CD4-positive, alpha-beta T cell treated with Interleukin-2 at 100 ng/mL for 4 hours (primary cell): ENCODE results near the gene NDST3.

ENCODE experiments used
- DNase-seq: peaks from one replicate; pipeline ENCODE4 v3.0.0-alpha.2; 2020; ENCODE audit warnings: low spot score

Gene NDST3

DNA sequence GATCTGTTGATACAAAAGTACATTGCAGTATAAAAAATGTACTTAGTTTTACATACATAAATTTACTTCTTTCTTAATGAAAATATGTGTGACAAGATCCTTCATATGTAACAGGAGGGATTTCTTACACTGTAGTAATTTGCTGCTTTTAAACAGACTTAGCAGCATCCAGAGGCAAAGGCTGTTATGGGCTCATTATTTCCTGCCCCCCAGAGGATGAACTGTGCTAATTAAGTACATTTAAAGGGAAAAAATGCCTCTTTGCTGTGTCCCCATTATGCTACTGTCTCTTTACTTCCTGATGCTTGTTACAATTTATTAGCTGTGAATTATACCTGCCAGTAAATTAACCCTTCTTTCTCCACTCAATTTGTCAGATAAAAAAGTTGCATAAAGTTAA is 47.1 kb downstream of the NDST3 start:
- no peak for DNase-seq

DNA sequence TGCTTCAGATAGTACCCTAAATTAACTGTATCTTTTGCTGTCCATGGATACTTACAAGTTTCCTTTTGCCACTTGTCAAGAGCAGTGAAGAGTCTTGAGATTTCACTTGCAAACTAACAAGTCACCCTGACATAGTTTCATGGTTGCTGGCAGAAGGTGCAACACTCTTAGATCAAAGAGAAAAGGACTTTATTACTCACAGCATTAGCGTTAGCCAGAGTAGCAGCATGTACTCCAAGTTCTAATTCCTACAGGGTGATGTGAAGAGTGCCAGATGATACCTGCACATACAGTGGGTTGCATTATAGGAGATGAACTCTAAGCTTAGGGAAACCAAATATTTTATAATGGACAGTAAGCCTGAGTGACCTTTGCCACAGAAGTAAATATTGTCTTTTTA is 47.9 kb downstream of the NDST3 start:
- DNase-seq, result no peak

DNA sequence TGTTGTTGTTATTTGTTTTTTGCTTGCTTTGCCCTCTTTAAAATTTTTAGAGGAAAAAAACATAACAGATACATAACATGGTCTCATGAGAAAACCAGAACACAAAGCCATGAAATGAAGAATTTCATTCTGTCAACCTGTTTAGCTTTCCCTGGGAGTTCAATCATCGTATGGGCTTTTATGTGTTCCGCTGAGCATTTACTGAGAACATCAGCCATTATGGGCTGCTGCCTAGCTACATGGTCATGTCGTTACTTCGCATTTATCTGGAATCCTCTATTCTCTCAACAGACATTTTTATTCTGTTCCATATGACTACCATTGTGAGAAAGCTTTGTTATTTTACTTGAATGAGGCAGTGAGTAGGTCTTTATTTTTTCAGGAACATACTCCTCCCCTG is 51.4 kb downstream of the NDST3 start:
- no peak for DNase-seq

DNA sequence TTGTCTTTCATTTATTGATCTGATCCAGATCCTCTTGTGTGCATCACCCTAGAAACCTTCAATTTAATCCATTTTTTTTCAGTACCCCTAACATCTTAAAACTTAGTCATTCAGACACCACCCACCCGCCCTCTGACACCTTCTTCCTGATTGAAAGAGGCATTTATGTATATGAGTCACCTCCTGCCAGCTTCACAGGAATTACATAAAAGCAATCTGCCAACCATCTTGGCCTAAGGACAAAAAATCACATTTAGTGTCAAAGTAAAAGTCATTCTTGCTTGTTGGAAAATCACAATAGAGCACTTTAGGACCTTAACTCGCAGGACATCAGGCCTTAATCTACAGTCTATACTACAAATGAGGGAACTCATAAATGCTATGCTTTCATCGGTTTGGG is 52.1 kb downstream of the NDST3 start:
- no peak for DNase-seq

DNA sequence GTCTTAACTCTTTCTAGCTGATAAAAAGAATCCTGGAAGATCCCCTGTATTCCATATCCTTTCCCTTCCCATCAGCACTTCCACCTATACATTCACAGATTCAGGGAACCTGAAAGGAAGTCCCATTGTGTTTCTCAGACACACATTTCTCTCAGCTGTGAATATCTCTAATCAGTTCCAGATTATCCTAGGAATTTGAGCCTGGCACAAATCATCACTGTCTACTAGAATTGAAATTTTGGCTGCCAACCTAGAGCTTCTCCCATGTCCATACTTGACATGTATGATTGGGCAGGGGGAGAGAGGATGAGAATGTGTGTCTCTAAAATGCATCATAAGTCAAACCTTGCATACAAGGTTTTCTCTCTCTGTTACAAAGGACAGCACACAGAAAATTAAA is 53.1 kb downstream of the NDST3 start:
- no peak for DNase-seq

DNA sequence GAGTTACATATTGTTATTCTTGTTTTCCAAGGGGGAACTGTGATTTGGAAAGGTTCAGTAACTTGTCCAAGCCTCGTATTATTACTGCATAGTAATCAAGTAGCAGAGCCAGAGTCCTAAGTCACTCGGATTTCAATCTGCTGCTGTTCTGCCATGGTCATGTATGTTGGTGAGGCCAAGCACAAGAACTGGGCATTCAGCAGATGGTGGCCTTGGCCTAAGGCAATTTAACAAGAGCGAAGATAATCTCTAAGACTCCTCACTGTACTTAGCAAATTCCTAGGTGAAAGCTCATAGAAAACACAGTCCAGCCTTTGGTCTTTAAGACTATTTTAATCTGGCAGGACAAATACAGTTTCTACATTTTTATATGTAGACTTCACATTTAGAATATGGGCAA is 64.8 kb downstream of the NDST3 start:
- no peak for DNase-seq

DNA sequence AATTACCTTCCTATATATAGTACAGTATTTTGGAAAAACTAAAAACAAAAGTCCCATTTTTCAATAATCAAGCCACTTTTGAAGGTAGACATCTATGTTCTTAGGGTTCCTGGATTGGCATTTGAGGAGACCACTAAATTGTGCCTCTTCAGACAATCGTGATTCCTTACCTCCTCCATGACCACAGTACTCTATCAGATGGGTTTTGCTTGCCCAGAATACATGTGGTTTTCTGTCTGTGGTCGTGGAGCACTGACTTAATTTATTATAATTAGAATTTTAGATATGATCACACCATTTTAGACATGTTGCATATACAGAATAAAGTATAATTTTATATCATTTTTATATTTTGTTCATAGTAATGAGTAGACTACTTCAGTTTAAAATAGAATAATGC is 67.9 kb downstream of the NDST3 start:
- no peak for DNase-seq

DNA sequence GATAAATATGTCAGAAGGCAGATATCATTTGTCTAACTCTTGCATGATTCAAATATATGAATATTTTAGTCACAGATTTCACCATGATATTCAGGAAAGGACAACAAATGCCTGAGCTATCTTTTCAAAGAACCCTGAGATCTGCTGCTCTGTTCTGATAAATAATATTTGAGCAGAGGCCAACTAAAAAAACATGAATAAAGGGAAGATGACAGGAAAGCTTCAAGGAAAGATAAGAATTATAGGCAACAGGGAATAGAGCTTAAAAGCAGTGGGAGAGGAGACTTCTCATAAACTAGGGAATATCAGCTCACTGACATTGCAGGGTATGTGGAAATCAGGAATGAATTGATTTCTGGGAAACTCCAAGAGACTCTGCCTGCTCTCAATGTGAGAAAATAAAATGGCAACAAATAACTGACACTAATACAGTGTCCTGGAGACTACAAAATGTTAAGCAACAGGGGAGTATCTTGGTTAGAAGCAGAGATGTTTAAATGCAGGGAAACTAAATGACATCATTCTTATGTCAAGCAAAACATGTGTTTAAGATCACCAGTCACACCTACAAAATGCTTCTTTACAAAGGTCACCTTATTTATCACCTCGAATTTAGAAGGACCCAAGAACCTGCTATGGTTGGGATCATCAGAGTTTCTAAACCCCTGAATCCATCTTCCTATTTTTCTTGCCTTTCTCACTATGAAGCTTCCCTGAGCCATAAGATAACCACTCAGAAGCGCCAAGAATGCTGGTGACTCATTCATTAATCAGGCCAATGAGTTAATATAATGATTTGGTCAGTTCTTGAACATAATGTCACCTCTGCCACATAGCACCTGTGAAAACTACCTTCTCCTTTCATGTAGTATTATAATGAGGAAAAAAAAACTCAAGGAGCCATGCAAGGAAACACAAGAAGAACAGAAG is 78.1 kb downstream of the NDST3 start:
- no peak for DNase-seq

DNA sequence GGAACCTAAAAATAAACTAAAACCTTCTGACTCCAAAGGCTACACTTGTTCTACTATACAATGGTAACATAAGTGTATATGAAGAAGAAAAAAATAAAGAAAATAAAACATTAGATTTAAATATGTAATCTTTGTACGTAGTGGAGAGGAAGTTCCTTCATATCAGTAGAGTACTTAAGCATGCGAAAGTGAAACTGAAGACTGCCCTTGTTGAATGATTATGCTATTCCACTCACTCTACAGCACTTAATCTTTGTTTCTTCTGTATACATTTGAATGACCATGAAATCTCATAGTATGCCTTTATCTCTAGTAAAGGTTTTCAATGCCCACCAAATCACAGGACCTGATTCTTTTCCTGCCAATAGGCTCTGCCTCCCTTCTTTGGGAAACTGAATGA is 78.9 kb downstream of the NDST3 start:
- DNase-seq, result no peak

DNA sequence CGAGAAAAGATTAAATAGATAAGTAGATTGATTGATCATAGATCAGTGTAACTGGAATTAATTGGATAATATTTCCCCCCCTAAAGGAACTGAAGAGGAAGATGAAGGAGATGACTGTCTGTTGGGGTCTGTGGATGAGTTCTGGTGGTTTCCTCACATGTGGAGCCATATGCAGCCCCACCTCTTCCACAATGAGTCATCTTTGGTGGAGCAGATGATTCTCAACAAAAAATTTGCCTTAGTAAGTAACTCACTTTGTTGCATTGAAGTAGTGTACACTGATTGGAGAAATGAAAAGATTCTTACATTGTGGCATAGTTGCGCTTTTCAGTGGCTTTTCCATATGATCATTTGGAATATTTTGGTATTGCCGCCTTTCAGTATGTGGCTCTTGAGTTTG is 80.4 kb downstream of the NDST3 start:
- no peak for DNase-seq

DNA sequence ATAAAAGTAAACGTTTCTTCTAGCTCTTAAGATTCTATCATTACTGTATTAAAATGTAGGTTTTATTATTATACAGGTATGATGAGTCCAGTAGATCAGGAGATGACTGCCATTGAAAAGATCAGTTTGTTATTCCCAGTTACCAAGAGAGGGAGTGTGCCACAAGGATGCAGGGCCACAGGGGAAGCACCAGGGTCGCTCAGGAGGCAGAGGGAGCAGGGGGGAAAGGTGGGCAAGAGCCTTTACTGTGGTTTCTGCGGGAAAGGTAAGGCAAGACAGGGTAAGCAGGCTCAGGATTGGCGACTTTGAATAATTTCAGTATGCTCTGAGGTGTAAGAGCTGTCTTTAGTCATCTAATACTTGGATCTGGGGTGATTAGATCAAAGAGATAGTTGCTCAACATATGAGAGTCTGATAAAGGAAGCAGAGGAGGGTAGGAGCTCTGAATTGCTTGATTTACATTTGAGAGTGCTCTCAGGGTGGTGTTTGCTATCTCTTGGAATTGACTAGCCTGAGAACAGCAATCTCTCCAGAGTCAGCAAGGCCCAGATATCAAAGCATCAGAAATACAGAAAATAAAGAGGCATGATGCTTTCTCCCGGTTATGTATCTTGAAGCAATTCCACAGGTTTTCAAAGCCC is 86.0 kb downstream of the NDST3 start:
- no peak for DNase-seq

DNA sequence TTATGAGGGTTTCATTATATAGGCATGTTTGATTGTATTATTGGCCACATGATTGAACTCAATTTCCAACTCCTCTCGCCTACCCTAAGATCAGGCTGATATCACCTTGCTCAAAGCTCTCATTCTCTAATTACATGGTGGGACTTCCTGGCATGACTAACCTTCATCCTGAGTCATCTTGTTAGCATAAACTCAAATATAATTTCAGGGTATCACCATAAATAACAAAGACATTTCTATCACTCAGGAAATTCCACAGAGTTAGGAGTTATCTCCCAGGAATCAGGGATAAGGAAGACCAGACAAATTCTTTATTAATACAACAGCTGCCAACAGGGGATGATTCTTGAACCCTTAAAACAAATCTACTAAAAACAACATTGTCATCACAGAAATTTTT is 90.7 kb downstream of the NDST3 start:
- no peak for DNase-seq

DNA sequence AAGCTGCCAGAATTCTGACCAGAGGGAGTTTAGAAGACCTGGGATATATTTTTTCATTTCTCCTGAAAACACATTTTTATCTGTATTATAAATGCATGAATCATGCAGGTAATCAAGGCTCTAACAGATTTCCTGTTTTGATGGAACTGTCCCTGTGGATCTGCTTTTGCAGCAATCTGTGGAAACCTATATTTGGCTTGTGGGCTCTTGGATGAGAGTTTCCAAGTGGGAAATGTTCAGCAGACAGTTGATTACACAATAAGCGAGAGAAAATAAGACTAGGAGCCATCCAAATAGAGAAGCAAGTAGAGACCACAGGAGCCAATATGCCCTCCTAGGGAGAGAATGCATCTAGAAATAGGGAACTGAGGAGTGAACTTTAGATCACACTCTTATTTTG is 105.0 kb downstream of the NDST3 start:
- DNase-seq, result no peak

DNA sequence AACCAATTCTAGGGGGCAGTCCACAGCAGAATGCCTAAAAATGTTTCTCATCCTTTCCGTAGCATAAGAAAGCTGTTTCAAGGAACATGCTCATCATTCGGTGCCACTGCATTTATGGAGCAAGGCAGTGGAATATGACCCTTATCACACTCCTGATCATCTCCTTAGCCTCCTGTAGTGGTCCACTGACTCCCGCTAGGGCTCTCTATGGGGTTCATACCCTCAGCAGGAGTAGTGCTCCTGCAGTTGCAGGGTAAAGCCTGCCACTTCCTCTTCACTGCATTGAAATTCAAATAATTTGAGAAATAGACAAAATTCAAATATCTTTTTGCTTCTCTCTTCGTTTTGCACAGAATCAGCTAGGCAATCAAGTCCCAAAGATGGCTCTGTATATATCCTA is 107.0 kb downstream of the NDST3 start:
- DNase-seq, result no peak

DNA sequence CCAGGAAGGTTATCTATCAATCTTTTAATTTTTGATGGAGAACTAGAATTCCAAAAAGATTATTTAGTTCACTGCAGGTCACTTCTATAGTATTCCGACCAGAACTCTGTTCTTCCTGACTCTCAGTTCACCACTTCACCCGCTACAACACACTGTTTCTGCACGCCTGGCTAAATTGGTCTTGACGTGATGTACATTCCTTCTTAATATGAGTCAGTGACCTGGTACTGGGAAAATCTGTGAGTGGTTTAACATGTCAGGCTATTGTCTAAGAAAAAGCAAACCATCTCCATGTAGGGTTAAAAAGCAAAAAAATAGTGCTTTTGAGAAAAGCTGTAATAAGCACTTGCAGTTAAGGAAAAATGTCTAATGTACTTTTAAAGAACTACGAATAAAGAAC is 120.4 kb downstream of the NDST3 start:
- DNase-seq, result no peak

DNA sequence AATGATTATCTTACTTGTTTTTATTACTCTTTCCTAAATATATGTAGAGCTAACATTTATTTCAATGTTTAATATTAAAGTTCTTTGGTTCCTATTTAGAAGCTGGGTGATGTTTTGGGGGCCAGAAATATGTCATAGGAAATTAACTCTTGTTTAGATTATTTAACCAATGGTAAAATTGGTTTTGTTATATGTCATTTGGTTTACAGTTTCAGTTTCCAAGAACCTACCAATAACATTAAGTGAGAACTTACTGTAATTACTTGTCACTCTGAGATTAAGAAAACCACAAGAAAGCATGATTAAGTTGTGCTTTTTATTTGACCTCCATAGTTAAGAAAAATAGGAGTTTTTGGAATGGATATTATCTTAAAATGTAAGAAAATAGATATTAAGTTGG is 121.2 kb downstream of the NDST3 start:
- DNase-seq, result no peak

DNA sequence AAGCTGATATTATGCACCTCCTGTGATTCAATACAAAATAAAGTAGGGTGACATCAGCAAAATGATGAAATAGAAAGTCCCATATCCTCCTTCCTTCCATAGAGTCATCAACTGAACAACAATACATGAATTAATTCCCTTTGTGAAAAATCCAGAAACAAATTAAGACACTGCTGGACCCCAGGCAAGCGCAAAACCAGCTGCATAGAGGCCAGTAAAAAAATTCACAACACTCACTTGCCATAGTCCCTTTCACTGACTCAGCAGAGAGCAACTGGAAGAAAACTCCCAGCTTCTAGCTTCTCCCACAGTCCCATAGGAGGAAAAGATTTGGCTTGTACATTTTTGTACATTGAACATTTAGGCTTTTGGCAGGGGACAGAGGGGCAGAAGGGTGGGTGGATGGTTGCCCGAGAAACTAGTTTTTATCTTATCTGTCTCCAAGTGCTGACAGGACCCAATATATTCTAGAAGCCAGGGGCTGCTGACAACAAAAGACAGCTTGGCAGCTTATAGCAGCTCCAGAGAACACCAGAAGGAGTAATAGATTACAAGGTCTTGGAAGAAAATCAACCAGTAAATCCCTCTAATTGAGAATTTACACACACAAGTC is 124.6 kb downstream of the NDST3 start:
- DNase-seq, result no peak

DNA sequence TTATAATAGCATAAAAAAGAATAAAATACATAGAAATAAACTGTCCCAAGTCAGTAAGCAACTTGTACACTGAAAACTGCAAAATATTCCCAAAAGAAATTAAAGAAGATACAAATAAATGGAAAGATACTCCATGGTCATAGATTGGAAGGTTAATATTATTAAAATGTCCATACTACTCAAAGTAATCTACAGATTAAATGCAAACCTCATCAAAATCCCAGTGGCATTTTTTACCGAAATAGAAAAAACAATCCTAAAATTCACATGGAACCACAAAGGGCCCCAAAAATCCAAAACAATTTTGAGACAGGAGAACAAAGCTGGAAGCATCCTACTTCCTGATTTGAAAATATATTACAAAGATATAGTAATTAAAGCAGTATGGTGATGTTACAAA is 133.0 kb downstream of the NDST3 start:
- no peak for DNase-seq

DNA sequence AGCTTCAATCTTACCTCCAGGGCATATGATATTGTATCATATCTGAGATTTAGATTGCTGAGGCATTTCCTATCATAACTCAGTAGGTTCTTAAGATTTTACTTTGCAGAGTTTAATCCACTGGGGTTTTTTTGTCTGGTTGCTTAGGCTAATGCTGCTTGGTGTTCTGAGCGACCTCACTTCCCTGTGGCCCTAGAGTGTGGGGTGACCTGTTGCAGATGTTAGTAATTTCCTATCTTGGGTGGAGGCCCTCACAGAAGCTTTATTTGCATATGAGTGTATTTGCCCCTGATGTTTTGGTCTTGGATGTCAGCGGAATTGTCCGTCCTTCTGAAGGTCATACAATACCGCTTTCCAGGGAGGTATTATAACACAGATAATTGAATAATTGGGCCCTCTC is 137.1 kb downstream of the NDST3 start:
- DNase-seq, result no peak

DNA sequence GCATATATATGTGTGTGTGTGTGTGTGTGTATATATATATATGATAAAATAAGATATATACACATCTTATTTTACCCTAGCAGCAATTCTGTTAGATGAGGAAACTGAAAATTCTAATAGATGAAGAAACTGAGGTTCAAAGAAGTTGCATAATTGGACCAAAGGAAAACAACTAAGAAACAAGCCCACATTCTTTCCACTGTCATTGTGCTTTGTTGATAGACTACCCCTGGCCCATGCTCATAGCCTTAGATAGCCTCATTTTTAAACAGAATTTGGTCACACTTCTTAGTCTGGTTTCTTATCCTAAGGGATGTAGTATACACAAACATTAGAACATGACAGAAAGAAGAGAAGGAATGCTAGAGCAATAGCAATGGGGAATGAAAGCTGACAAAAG is 138.8 kb downstream of the NDST3 start:
- DNase-seq, result no peak

DNA sequence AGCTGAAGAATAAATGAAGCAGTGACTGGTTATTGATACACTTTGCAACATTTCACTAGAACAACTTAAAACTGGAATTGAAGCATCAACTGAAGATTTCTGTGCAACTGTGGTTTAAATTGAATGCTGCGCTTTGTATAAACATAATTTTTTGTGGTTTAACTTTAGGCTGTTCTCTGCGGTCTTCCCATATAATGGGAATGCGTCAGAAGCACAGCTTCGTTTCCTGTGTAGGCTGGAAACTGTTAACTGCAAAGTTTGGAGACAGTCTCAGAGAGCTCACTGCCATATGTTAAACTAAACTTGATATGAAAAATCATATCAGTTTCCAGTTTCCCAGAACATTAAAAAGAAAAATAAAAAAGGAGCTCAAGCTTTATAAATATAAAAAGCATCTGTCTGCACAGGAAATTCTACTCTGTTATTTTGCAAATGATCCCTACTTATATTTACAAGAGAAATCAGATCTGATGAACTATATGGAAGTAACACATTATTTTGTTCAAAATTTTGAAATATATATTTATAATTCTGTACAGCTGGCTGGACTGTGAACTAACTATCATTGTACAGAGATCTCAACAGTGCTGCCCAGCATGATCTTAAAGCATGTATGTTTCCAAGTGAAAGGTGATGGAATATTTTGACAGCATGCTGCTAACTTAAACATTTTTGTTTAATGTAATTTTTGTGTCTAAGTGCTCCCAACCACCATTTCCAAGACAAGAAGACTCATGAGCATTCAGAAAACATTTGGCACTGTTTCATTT is 139.9 kb downstream of the NDST3 start:
- DNase-seq, result no peak

DNA sequence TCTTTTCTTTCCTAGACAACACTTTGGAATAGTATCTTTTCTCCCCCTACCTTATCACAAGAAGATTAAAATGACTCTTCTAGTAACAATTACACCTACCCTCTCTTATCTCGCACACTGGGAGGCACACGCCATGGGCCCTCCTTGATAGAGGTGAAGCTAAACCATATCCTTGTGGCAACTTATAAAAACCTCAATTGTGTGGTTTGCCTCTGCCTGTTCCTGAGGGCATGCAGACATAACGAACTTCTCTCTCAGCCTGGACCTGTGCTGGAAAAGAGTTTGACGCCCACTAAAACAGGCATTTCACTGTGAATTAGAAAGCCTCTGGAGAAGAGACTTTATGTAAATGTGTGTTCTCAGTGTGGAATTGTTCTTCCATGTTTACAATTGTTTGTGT is 141.2 kb downstream of the NDST3 start:
- no peak for DNase-seq

DNA sequence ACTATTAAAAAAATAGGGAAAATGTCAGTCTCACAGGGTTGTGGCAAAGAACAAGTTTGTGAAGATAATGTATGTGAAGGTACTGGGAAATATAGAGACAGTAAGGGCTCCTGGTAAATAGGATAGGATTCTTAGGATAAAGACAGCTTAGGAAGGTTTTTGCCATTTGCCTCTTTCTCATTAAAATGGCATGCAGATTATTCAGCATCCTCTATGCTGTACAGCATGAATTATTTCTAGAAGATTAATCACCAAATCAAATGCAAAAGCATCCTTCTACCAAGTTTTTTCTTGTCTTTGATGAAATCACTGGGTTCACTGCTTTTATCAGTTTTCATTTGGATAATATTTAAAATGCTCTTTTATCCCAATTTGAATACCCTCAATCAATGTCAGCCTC is 142.8 kb downstream of the NDST3 start:
- DNase-seq, result no peak
